Pons (tissue), 1 donor: ENCODE results near the gene CELSR2.
"Not testable (repeated sequence)": the region's sequence is repeated elsewhere in the genome, so short reads cannot be mapped to it uniquely, and the experiment has no call there.

Experiments
- DNase-seq: peaks from one replicate; pipeline ENCODE4 v3.0.0-alpha.2; 2016; ENCODE audit warnings: low spot score

The CELSR2 gene

GRCh38 chr1:109248797-109249629 lies at the start of gene CELSR2:
Gene CELSR2 (plus strand): TSS chr1:109249539. CDS start chr1:109250080, 541 bp downstream.
- no peak for DNase-seq

GRCh38 chr1:109199710-109200109 lies 49.6 kb upstream of the CELSR2 start:
- DNase-seq, result no peak

GRCh38 chr1:109201123-109201703 lies 48.1 kb upstream of the CELSR2 start:
- peak; percentile 84 for DNase-seq

GRCh38 chr1:109204484-109204883 lies 44.9 kb upstream of the CELSR2 start:
- no peak for DNase-seq

GRCh38 chr1:109206339-109206738 lies 43.0 kb upstream of the CELSR2 start:
- no peak for DNase-seq

- DNase-seq, result no peak
Observed at GRCh38 chr1:109207467-109208103, 41.8 kb upstream of the CELSR2 start.

- no peak for DNase-seq
Observed at GRCh38 chr1:109208394-109208793, 40.9 kb upstream of the CELSR2 start.

- no peak for DNase-seq
Observed at GRCh38 chr1:109208836-109209463, 40.4 kb upstream of the CELSR2 start.

- no peak for DNase-seq
Observed at GRCh38 chr1:109210058-109210457, 39.3 kb upstream of the CELSR2 start.

- DNase-seq, result no peak
Observed at GRCh38 chr1:109213345-109213823, 36.0 kb upstream of the CELSR2 start.

- peak; percentile 89 for DNase-seq
Observed at GRCh38 chr1:109213824-109214693, 35.3 kb upstream of the CELSR2 start, which contains the start of gene SARS1. Gene SARS1 (plus strand): TSS chr1:109213918. CDS start chr1:109213993, 75 bp downstream.

- DNase-seq, result peak; percentile 53
Observed at GRCh38 chr1:109214695-109215623, 34.4 kb upstream of the CELSR2 start.

- no peak for DNase-seq
Observed at GRCh38 chr1:109216662-109217061, 32.7 kb upstream of the CELSR2 start.

GRCh38 chr1:109218516-109218915 lies 30.8 kb upstream of the CELSR2 start:
- DNase-seq, result no peak

- DNase-seq, result not testable (repeated sequence)
Observed at GRCh38 chr1:109221201-109221600, 28.1 kb upstream of the CELSR2 start.

GRCh38 chr1:109225308-109225707 lies 24.0 kb upstream of the CELSR2 start:
- DNase-seq, result no peak

GRCh38 chr1:109225711-109226445 lies 23.5 kb upstream of the CELSR2 start:
- DNase-seq, result no peak

GRCh38 chr1:109228167-109228566 lies 21.2 kb upstream of the CELSR2 start:
- no peak for DNase-seq

GRCh38 chr1:109229531-109230127 lies 19.7 kb upstream of the CELSR2 start:
- peak; percentile 59 for DNase-seq
